A549 (cell line): ENCODE measurements around the gene ICOSLG.
"Not testable (repeated sequence)": the region's sequence is repeated elsewhere in the genome, so short reads cannot be mapped to it uniquely, and the experiment has no call there.

Source experiments
- JUNB ChIP-seq: fragments of >200 bp; sonication (Bioruptor Twin); formaldehyde crosslinking; IDR thresholded peaks from 2 replicates; pipeline ENCODE4 v1.6.1; 2016
- KDM1A ChIP-seq: fragments of 200-600 bp; sonication (generic); IDR thresholded peaks from 2 replicates; pipeline ENCODE4 v1.6.1; 2016; ENCODE audit warnings: low read depth, mild to moderate bottlenecking
- POLR2A ChIP-seq: IDR thresholded peaks from 2 replicates; pipeline ENCODE4 v1.6.1; 2012; ENCODE audit warnings: mild to moderate bottlenecking, low read length
- POLR2AphosphoS2 ChIP-seq: conservative IDR thresholded peaks from 2 replicates; pipeline ENCODE4 v1.6.1; 2012; ENCODE audit warnings: low read length, improper control_type of control experiment, inconsistent platforms
- RFX5 ChIP-seq: fragments of 450-650 bp; IDR thresholded peaks from 2 replicates; pipeline ENCODE4 v1.7.1; 2014; ENCODE audit warnings: antibody characterized with exemption, mild to moderate bottlenecking, moderate library complexity
- ZC3H11A ChIP-seq: fragments of 450-650 bp; IDR thresholded peaks from 2 replicates; pipeline ENCODE4 v1.6.1; 2014; ENCODE audit warnings: antibody characterized with exemption, mild to moderate bottlenecking
- TF ChIP-seq, protein P1 (sequence below): fragments of >200 bp; sonication (Bioruptor Twin); formaldehyde crosslinking; IDR thresholded peaks from 3 replicates; pipeline ENCODE4 v1.5.1; 2016
- TF ChIP-seq, protein P2 (sequence below): fragments of 250-450 bp; sonication (Bioruptor Pico); IDR thresholded peaks from 2 replicates; pipeline ENCODE4 v1.5.0; 2021; ENCODE audit warnings: mild to moderate bottlenecking, moderate library complexity, borderline replicate concordance
- TF ChIP-seq, protein P3 (sequence below): fragments of 200-600 bp; sonication (generic); IDR thresholded peaks from 2 replicates; pipeline ENCODE4 v1.6.1; 2016; ENCODE audit warnings: antibody characterized with exemption, mild to moderate bottlenecking, moderate library complexity

DNA sequence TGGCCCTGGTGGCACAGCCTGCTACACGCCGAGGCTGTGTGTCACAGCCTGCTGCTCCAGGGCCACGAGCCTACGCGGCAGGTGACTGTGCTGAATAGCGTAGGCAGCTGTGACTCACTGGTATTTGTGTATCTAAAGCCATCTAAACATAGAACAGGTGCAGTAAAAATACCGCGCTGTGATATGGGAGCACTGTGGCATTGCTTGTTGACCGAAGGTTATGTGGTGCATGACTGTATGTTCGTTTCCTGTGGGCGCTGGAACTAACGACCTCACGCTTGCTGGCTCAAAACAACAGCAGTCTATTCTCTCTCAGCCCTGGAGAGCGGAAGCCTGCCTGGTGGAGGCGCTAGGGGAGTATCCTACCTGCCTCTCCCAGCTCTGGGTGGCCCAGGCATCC, 3.2 kb upstream of the ICOSLG start:
- TF ChIP-seq, protein P1, sequence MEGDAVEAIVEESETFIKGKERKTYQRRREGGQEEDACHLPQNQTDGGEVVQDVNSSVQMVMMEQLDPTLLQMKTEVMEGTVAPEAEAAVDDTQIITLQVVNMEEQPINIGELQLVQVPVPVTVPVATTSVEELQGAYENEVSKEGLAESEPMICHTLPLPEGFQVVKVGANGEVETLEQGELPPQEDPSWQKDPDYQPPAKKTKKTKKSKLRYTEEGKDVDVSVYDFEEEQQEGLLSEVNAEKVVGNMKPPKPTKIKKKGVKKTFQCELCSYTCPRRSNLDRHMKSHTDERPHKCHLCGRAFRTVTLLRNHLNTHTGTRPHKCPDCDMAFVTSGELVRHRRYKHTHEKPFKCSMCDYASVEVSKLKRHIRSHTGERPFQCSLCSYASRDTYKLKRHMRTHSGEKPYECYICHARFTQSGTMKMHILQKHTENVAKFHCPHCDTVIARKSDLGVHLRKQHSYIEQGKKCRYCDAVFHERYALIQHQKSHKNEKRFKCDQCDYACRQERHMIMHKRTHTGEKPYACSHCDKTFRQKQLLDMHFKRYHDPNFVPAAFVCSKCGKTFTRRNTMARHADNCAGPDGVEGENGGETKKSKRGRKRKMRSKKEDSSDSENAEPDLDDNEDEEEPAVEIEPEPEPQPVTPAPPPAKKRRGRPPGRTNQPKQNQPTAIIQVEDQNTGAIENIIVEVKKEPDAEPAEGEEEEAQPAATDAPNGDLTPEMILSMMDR: not testable (repeated sequence)
- not testable (repeated sequence) for TF ChIP-seq POLR2A, RFX5, JUNB, POLR2AphosphoS2, ZC3H11A, KDM1A
- TF ChIP-seq, protein P2, sequence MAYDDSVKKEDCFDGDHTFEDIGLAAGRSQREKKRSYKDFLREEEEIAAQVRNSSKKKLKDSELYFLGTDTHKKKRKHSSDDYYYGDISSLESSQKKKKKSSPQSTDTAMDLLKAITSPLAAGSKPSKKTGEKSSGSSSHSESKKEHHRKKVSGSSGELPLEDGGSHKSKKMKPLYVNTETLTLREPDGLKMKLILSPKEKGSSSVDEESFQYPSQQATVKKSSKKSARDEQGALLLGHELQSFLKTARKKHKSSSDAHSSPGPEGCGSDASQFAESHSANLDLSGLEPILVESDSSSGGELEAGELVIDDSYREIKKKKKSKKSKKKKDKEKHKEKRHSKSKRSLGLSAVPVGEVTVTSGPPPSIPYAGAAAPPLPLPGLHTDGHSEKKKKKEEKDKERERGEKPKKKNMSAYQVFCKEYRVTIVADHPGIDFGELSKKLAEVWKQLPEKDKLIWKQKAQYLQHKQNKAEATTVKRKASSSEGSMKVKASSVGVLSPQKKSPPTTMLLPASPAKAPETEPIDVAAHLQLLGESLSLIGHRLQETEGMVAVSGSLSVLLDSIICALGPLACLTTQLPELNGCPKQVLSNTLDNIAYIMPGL (CRISPR knock-in tag): not testable (repeated sequence)
- TF ChIP-seq, protein P3, sequence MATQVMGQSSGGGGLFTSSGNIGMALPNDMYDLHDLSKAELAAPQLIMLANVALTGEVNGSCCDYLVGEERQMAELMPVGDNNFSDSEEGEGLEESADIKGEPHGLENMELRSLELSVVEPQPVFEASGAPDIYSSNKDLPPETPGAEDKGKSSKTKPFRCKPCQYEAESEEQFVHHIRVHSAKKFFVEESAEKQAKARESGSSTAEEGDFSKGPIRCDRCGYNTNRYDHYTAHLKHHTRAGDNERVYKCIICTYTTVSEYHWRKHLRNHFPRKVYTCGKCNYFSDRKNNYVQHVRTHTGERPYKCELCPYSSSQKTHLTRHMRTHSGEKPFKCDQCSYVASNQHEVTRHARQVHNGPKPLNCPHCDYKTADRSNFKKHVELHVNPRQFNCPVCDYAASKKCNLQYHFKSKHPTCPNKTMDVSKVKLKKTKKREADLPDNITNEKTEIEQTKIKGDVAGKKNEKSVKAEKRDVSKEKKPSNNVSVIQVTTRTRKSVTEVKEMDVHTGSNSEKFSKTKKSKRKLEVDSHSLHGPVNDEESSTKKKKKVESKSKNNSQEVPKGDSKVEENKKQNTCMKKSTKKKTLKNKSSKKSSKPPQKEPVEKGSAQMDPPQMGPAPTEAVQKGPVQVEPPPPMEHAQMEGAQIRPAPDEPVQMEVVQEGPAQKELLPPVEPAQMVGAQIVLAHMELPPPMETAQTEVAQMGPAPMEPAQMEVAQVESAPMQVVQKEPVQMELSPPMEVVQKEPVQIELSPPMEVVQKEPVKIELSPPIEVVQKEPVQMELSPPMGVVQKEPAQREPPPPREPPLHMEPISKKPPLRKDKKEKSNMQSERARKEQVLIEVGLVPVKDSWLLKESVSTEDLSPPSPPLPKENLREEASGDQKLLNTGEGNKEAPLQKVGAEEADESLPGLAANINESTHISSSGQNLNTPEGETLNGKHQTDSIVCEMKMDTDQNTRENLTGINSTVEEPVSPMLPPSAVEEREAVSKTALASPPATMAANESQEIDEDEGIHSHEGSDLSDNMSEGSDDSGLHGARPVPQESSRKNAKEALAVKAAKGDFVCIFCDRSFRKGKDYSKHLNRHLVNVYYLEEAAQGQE: not testable (repeated sequence)
